ENCODE data around the gene TEK.

DNA sequence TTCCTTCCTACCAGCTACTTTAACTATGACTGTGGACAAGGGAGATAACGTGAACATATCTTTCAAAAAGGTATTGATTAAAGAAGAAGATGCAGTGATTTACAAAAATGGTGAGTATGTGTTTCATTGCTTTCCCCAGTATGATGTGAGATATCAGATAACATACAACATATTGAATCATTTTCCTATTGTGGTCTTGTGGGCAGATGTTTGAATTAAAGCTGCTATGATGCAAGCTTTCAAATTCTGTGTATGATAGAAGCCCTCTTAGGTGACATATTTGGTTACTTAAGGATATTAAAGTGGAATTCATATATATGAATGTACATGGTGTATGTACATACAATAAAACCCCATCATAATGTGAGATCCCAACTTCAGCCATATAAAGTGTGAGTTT lies 59.5 kb downstream of the TEK start:
- TF ChIP-seq, protein P1, sequence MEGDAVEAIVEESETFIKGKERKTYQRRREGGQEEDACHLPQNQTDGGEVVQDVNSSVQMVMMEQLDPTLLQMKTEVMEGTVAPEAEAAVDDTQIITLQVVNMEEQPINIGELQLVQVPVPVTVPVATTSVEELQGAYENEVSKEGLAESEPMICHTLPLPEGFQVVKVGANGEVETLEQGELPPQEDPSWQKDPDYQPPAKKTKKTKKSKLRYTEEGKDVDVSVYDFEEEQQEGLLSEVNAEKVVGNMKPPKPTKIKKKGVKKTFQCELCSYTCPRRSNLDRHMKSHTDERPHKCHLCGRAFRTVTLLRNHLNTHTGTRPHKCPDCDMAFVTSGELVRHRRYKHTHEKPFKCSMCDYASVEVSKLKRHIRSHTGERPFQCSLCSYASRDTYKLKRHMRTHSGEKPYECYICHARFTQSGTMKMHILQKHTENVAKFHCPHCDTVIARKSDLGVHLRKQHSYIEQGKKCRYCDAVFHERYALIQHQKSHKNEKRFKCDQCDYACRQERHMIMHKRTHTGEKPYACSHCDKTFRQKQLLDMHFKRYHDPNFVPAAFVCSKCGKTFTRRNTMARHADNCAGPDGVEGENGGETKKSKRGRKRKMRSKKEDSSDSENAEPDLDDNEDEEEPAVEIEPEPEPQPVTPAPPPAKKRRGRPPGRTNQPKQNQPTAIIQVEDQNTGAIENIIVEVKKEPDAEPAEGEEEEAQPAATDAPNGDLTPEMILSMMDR (conservative IDR thresholded peaks at IDR 0.05 in 1 of 2, IDR thresholded peaks at IDR 0.05 in 1 of 2; ENCODE audit: extremely low read depth in 1 of 2, insufficient read depth in 1 of 2, low read depth in 1 of 2, low read length in 2 of 2): no peak
- no peak for TF ChIP-seq EZH2 (IDR thresholded peaks at IDR 0.05; ENCODE audit: borderline replicate concordance, low read length)

Measured in mammary epithelial cell (primary cell).